PC-9 (cell line): ENCODE results near the gene PALD1.

Experiments
- CTCF ChIP-seq: fragments of 200-600 bp; sonication (generic); conservative IDR thresholded peaks from 2 replicates; pipeline ENCODE4 v1.6.1; 2017; ENCODE audit warnings: mixed run types, antibody characterized with exemption, mild to moderate bottlenecking, moderate library complexity
- EZH2 ChIP-seq: fragments of 200-600 bp; sonication (generic); IDR thresholded peaks from 2 replicates; pipeline ENCODE4 v1.8.0; 2017; ENCODE audit warnings: antibody characterized with exemption, low read depth

- TF ChIP-seq CTCF (no peak), EZH2 (no peak)
Measured at GRCh38 chr10:70445718-70446657, 32.6 kb upstream of the PALD1 start.
